Thoracic aorta (tissue), 2 donors: ENCODE results near the gene ELL. TPM values are rescaled to one million over a fixed set of nuclear protein-coding genes. Genes with fewer than 3 reads are reported as not detected.

ENCODE experiments used
- ATAC-seq: fragments of 150-250 bp; one replicate; pipeline ENCODE4 v1.8.0; 2017; ENCODE audit warnings: low read depth; ENCODE audit not compliant: insufficient number of reproducible peaks, low FRiP score
- DNase-seq: peaks from one replicate; pipeline ENCODE4 v3.0.0-alpha.2; 2020; ENCODE audit warnings: low spot score
- H3K27ac ChIP-seq, 2 donors: fragments of 200-600 bp; sonication (generic); 1 replicate in 1 of 2; 2 replicates in 1 of 2; pipeline ENCODE4 v1.5.1; 2016; ENCODE audit warnings: mild to moderate bottlenecking in 2 of 2, moderate library complexity in 2 of 2
- H3K27me3 ChIP-seq: fragments of 200-600 bp; sonication (generic); replicated peaks from 2 replicates; pipeline ENCODE4 v1.6.0; 2016; ENCODE audit warnings: mild to moderate bottlenecking; ENCODE audit not compliant: insufficient read depth
- H3K36me3 ChIP-seq: fragments of 200-600 bp; sonication (generic); one replicate; pipeline ENCODE4 v1.5.1; 2016
- H3K4me1 ChIP-seq, 2 donors: fragments of 200-600 bp; sonication (generic); 1 replicate in 1 of 2; 2 replicates in 1 of 2; pipeline versions ENCODE4 v1.5.1 to v1.6.0; 2016; ENCODE audit warnings: low read depth in 2 of 2, mild to moderate bottlenecking in 1 of 2; ENCODE audit not compliant: control insufficient read depth in 1 of 2
- H3K4me3 ChIP-seq: fragments of 200-600 bp; sonication (generic); 2 replicates; pipeline ENCODE4 v1.5.1; 2016; ENCODE audit warnings: mild to moderate bottlenecking
- H3K9me3 ChIP-seq: fragments of 200-600 bp; sonication (generic); 2 replicates; pipeline ENCODE4 v1.5.1; 2016
- total RNA-seq, 2 donors: library from RNA; depleted of rRNA; stranded (reverse); fragments of >200 nt; gene quantifications; one replicate each; pipeline versions ENCODE4 v1.1.0 to v1.2.3, GENCODE V29; 2016
- TF ChIP-seq, protein P1 (sequence below): fragments of 200-600 bp; sonication (generic); IDR thresholded peaks from one replicate; pipeline ENCODE4 v1.5.1; 2019; ENCODE audit warnings: antibody characterized with exemption

ELL gene
- total RNA-seq, 2 donors from 2014 or later = 28.3 to 35.0 TPM

DNA sequence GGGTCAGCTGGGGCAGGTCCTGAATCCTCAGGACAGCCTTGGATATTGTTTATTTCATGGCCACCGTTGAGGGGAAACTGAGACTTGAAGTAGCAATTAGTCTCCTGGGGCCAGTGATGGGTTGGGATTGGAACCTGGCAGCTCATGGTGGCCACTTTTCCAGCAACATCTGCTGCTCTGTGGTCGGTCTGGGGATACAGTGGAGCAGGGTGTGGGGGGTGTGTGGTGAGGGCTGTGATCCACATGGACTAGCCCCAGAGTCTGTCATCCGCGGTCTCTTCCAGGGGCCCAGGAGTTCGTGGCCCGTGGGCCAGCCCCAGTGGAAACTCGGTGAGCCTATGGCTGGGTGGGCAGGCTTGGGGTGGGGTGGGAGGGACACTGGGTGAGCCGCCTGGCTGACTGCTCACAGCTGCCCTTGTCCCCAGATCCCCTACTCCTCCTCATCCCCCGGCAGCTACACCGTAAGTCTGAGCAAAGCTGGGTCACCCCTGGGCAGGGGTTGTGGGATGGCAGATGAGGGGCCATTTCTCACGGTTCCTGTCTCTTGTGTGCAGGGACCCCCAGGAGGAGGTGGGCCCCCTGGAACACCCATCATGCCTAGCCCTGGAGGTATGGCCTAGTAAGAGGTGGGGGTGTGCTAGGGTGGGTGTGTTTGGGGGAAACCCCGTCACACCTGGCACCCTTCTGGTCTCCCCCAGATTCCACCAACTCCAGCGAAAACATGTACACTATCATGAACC is 89.4 kb downstream of the ELL start:
- Histone ChIP-seq H3K4me1 (peaks cover 13 to 42% of the 10 kb centered on the region in 2 donors), H3K36me3 (no peaks in the 10 kb centered on the region), H3K9me3 (no peaks in the 10 kb centered on the region), H3K4me3 (no peak overlapping the region), H3K27ac (no peak overlapping the region), H3K27me3 (no peaks in the 10 kb centered on the region)
- TF ChIP-seq, protein P1, sequence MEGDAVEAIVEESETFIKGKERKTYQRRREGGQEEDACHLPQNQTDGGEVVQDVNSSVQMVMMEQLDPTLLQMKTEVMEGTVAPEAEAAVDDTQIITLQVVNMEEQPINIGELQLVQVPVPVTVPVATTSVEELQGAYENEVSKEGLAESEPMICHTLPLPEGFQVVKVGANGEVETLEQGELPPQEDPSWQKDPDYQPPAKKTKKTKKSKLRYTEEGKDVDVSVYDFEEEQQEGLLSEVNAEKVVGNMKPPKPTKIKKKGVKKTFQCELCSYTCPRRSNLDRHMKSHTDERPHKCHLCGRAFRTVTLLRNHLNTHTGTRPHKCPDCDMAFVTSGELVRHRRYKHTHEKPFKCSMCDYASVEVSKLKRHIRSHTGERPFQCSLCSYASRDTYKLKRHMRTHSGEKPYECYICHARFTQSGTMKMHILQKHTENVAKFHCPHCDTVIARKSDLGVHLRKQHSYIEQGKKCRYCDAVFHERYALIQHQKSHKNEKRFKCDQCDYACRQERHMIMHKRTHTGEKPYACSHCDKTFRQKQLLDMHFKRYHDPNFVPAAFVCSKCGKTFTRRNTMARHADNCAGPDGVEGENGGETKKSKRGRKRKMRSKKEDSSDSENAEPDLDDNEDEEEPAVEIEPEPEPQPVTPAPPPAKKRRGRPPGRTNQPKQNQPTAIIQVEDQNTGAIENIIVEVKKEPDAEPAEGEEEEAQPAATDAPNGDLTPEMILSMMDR = no peak
- ATAC-seq (no peak), DNase-seq (no peak)

DNA sequence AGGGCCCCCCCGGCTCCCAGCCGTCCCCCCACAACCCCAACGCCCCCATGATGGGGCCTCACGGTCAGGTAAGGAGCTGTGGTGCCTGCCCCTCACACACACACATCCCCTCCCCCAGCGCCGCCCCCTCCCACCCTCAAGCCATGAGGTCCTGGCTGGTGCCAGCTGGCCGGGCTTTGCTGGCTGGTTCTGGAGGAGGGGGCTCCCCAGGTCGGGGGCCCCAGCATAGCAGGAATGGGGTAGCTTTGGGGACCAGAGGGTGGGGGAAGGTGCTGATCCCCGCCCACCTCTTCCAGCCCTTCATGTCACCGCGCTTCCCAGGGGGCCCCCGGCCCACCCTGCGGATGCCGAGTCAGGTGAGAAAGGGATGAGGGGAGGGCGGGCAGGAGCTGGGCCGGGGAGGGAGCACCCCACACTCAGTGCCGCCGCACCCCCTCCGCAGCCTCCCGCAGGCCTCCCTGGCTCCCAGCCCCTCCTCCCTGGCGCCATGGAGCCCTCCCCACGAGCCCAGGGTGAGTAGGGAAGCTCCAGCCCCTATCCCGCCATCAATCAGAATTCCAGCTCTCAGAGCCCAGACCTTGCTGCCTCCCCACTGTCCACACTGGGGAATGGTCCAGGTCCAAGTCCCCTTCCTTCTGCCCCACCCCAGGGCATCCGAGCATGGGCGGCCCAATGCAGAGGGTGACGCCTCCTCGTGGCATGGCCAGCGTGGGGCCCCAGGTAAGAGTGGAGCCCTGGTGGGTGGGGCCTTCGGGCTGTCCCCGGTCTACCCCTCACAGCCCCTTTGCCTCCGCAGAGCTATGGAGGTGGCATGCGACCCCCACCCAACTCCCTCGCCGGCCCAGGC is 90.3 kb downstream of the ELL start:
- TF ChIP-seq, protein P1 = no peak
- Histone ChIP-seq H3K27me3 (no peaks in the 10 kb centered on the region), H3K27ac (no peak overlapping the region), H3K4me3 (no peak overlapping the region), H3K9me3 (no peaks in the 10 kb centered on the region), H3K36me3 (no peaks in the 10 kb centered on the region), H3K4me1 (peaks cover 13 to 45% of the 10 kb centered on the region in 2 donors)
- no peak for DNase-seq
- ATAC-seq = no peak

GRCh38 chr19:18430417-18431144 is 91.3 kb downstream of the ELL start:
- peaks cover 20 to 52% of the 10 kb centered on the region in 2 donors for H3K4me1 ChIP-seq
- no peaks in the 10 kb centered on the region for H3K27me3 ChIP-seq
- H3K36me3 ChIP-seq = no peaks in the 10 kb centered on the region
- ATAC-seq (no peak), DNase-seq (no peak)
- TF ChIP-seq, protein P1 = no peak
- no peaks in the 10 kb centered on the region for H3K9me3 ChIP-seq
- no peak overlapping the region for H3K27ac ChIP-seq
- no peak overlapping the region for H3K4me3 ChIP-seq

GRCh38 chr19:18429717-18430416 is 92.0 kb downstream of the ELL start:
- H3K4me3 ChIP-seq = peak overlapping the region; percentile 69
- ATAC-seq (no peak), DNase-seq (no peak)
- H3K9me3 ChIP-seq = no peaks in the 10 kb centered on the region
- no peaks in the 10 kb centered on the region for H3K36me3 ChIP-seq
- H3K27me3 ChIP-seq = no peaks in the 10 kb centered on the region
- H3K4me1 ChIP-seq = peaks cover 20 to 57% of the 10 kb centered on the region in 2 donors
- peak overlapping the region; percentile 43 to 54 for H3K27ac ChIP-seq
- TF ChIP-seq, protein P1 = no peak
